ENCODE results near the gene CENPH.
"Not testable (repeated sequence)": the region's sequence is repeated elsewhere in the genome, so short reads cannot be mapped to it uniquely, and the experiment has no call there.

Gene CENPH

DNA sequence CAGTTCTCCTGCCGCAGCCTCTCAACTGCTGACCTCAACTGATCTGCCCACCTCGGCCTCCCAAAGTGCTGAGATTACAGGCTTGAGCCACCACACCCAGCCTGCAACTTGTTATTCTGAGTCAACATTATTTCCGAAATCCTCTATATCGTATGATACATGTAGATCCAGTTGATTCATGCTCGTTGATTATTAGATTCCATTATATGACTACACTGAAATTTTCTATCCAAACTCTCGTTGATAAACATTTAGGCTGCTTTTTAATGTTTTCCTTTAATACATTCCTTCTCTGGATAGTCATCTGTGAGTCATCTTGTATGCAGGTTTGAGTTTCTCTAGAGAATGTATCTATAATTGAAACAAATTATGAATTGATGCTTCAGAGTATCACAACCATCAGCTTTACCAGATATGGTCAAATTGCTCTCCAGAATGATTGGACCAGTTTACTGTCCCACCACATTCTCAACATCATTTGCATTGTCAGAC is 49.4 kb downstream of the CENPH start:
- ChIA-PET POLR2A (no interaction called here), CTCF (no interaction called here)

DNA sequence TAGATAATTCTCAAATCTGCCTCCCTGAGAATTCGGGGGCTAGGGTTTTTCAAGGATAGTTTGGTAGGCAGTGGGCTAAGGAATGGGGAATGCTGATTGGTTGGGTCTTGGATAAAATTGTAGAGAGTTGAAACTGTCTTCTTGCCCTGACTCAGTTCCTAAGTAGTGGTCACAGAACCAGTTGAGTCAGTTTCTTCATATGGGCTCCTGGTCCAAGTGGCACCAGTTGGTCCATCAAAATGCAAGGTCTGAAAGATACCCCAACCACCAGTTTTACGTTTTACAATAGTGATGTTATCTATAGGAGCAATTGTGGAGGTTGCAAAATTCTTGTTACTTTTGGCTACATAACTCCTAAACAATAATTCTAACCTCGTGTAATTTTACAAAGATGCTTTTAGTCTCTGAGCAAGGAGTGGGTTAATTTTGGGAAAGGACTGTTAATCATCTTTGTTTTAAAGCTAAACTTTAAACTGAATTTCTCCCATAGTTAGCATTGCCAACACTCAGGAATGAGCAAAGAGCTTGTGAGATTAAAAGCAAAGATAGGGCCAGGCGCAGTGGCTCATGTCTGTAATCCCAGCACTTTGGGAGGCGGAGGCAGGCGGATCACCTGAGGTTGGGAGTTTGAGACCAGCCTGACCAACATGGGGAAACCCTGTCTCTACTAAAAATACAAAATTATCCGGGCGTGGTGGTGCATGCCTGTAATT is 53.0 kb downstream of the CENPH start:
- no peak overlapping the region for H3K4me3 ChIP-seq (ENCODE audit: low read depth, low read length)
- no peak for DNase-seq (ENCODE audit: low read depth, low spot score)
- ChIA-PET POLR2A (no interaction called here), CTCF (no interaction called here)
- TF ChIP-seq, protein P1, sequence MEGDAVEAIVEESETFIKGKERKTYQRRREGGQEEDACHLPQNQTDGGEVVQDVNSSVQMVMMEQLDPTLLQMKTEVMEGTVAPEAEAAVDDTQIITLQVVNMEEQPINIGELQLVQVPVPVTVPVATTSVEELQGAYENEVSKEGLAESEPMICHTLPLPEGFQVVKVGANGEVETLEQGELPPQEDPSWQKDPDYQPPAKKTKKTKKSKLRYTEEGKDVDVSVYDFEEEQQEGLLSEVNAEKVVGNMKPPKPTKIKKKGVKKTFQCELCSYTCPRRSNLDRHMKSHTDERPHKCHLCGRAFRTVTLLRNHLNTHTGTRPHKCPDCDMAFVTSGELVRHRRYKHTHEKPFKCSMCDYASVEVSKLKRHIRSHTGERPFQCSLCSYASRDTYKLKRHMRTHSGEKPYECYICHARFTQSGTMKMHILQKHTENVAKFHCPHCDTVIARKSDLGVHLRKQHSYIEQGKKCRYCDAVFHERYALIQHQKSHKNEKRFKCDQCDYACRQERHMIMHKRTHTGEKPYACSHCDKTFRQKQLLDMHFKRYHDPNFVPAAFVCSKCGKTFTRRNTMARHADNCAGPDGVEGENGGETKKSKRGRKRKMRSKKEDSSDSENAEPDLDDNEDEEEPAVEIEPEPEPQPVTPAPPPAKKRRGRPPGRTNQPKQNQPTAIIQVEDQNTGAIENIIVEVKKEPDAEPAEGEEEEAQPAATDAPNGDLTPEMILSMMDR (IDR thresholded peaks at IDR 0.05; ENCODE audit: insufficient read depth, low read length, missing control alignments) = no peak

More for the DNA sequence above, 49.4 kb downstream of the CENPH start:
- H3K4me3 ChIP-seq (ENCODE audit: low read depth, low read length) = no peak overlapping the region; the same call in 1 of the 2 replicates
- TF ChIP-seq, protein P1 (IDR thresholded peaks at IDR 0.05; ENCODE audit: insufficient read depth, low read length, missing control alignments) = no peak
- peak; percentile 77 for DNase-seq (ENCODE audit: low read depth, low spot score)

DNA sequence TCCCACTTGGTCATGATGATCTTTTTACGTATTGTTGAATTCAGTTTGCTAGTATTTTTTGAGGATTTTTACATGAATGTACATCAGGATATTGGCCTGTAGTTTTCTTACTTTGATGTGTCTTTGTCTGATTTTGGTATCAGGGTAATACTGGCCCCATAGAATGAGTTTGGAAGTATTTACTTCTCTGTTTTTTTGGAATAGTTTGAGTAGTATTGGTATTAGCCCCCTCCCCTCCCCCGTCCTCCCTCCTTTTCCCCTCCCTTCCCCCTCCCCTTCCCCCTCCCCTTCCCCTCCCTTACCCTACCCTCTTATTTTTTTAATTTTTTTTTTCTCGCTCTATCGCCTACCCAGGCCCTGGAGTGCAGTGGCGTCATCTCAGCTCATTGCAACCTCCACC is 55.6 kb downstream of the CENPH start:
- ChIA-PET POLR2A (no interaction called here), CTCF (no interaction called here)
- no peak for DNase-seq (ENCODE audit: low read depth, low spot score)
- no peak overlapping the region for H3K4me3 ChIP-seq (ENCODE audit: low read depth, low read length)
- TF ChIP-seq, protein P1 (IDR thresholded peaks at IDR 0.05; ENCODE audit: insufficient read depth, low read length, missing control alignments) = no peak

DNA sequence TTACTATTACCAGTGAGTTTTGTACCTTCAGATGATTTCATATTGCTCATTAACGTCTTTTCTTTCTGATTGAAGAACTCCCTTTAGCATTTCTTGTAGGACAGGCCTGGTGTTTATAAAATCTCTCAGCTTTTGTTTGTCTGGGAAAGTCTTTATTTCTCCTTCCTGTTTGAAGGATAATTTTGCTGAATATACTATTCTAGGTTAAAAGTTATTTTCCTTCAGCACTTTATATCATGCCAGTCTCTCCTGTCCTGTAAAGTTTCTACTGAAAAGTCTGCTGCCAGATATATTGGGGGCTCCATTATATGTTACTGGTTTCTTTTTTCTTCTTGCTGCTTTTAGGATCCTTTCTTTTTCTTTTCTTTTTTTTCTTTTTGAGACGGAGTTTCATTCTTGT is 58.6 kb downstream of the CENPH start:
- ChIA-PET CTCF (no interaction called here), POLR2A (no interaction called here)
- DNase-seq (ENCODE audit: low read depth, low spot score) = no peak
- H3K4me3 ChIP-seq (ENCODE audit: low read depth, low read length) = no peak overlapping the region
- TF ChIP-seq, protein P1 (IDR thresholded peaks at IDR 0.05; ENCODE audit: insufficient read depth, low read length, missing control alignments) = no peak

DNA sequence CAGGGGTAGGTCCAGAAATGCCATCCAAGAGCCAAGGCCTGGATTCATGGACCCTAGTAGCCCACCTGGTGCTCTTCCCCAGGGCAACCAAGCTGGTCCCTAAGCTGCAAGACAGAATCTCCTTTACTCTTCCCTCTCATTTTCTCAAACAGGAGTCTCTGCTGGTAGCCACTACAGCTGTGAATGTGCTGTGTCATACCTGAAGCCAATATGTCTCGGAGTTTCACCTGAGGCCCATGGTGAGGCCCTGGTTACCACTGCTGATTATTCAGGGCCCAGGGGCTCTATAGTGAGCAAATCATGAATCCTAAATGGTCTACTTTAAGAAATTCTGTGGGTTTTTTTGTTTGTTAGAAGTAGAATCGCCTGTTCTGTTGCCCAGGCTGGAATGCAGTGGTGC is 61.2 kb downstream of the CENPH start:
- TF ChIP-seq, protein P1 (IDR thresholded peaks at IDR 0.05; ENCODE audit: insufficient read depth, low read length, missing control alignments) = no peak
- DNase-seq (ENCODE audit: low read depth, low spot score) = no peak
- ChIA-PET POLR2A (no interaction called here), CTCF (no interaction called here)
- H3K4me3 ChIP-seq (ENCODE audit: low read depth, low read length) = no peak overlapping the region

DNA sequence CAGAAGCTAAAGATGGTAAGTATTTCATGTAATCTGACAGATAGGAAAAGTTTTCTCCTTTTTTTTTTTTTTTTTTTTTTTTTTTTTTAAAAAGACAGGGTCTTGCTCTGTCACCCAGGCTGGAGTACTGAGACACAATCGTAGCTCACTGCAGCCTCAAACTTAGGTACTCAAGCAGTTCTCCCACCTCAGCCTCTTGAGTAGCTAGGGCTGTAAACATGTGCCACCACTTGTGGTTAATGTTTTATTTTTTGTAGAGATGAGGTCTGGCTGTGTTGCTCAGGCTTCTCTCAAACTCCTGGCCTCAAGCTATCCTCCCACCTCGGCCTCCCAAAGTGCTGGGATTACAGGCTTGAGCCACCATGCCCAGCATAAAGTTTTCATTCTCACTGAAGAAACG is 63.1 kb downstream of the CENPH start:
- no peak for DNase-seq (ENCODE audit: low read depth, low spot score)
- CTCF ChIA-PET = interaction anchor here (1.7 kb wide), 1 partner anchor 14 kb away, joined by 6 read pairs; no protein-coding TSS in a partner anchor
- POLR2A ChIA-PET = no interaction called here
- TF ChIP-seq, protein P1 (IDR thresholded peaks at IDR 0.05; ENCODE audit: insufficient read depth, low read length, missing control alignments) = no peak
- H3K4me3 ChIP-seq (ENCODE audit: low read depth, low read length) = no peak overlapping the region

DNA sequence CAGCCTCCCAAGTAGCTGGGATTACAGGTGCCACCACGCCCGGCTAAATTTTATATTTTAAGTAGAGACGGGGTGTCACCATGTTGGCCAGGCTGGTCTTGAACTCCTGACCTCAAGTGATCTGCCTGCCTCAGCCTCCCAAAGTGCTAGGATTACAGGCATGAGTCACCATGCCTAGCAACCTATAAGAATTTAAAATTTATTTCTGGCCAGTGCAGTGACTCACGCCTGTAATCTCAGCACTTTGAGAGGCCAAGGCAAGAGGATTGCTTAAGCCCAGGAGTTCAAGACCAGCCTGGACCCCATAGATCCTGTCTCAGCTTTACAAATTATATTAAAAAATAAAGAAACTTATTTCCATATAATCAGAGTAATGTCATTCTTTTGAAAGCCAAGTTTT is 66.6 kb downstream of the CENPH start:
- POLR2A ChIA-PET; DNase-seq (ENCODE audit: low read depth, low spot score); CTCF ChIA-PET; H3K4me3 ChIP-seq (ENCODE audit: low read depth, low read length): not testable (repeated sequence)
